Fibroblast of mammary gland (primary cell): Measurements from ENCODE around the gene YDJC.
"Not testable (repeated sequence)": the region's sequence is repeated elsewhere in the genome, so short reads cannot be mapped to it uniquely, and the experiment has no call there.

ENCODE experiments used
- DNase-seq: peaks from one replicate; pipeline ENCODE4 v3.0.0-alpha.2; 2010; ENCODE audit warnings: low read depth
- H3K4me3 ChIP-seq: 2 replicates; pipeline ENCODE4 v1.5.1; 2011; ENCODE audit warnings: low read depth, mild to moderate bottlenecking, low read length, moderate library complexity; ENCODE audit not compliant: control insufficient read depth
- TF ChIP-seq, protein P1 (sequence below): conservative IDR thresholded peaks from 2 replicates; pipeline ENCODE4 v1.5.1; 2011; ENCODE audit warnings: low read depth, low read length, inconsistent platforms; ENCODE audit not compliant: control insufficient read depth, insufficient read depth

Gene YDJC

GRCh38 chr22:21622919-21623647, 6.7 kb downstream of the YDJC start:
- no peak for DNase-seq
- H3K4me3 ChIP-seq: no peak overlapping the region
- TF ChIP-seq, protein P1, sequence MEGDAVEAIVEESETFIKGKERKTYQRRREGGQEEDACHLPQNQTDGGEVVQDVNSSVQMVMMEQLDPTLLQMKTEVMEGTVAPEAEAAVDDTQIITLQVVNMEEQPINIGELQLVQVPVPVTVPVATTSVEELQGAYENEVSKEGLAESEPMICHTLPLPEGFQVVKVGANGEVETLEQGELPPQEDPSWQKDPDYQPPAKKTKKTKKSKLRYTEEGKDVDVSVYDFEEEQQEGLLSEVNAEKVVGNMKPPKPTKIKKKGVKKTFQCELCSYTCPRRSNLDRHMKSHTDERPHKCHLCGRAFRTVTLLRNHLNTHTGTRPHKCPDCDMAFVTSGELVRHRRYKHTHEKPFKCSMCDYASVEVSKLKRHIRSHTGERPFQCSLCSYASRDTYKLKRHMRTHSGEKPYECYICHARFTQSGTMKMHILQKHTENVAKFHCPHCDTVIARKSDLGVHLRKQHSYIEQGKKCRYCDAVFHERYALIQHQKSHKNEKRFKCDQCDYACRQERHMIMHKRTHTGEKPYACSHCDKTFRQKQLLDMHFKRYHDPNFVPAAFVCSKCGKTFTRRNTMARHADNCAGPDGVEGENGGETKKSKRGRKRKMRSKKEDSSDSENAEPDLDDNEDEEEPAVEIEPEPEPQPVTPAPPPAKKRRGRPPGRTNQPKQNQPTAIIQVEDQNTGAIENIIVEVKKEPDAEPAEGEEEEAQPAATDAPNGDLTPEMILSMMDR: no peak

GRCh38 chr22:21622011-21622918, 7.6 kb downstream of the YDJC start:
- H3K4me3 ChIP-seq: no peak overlapping the region
- TF ChIP-seq, protein P1: no peak
- peak; percentile 36 for DNase-seq

DNA sequence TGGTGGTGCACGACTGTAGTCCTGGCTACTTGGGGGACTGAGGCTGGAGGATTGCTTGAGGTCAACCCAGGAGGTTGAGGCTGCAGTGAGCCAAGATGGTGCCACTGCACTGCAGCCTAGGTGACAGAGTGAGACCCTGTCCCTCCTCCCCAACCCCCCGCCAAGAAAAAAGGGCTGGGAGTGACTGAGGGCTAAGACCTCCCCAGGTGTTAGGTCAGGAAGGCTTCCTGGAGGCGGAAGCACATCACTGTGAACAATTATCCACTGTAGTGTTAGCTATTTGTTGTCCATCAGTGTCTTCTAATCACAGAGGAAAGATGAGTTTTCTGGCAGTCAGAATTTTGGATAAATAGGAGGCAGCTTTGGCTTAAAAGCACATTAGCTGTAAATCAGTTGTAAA, 8.8 kb downstream of the YDJC start:
- DNase-seq: no peak
- no peak overlapping the region for H3K4me3 ChIP-seq
- TF ChIP-seq, protein P1: no peak

DNA sequence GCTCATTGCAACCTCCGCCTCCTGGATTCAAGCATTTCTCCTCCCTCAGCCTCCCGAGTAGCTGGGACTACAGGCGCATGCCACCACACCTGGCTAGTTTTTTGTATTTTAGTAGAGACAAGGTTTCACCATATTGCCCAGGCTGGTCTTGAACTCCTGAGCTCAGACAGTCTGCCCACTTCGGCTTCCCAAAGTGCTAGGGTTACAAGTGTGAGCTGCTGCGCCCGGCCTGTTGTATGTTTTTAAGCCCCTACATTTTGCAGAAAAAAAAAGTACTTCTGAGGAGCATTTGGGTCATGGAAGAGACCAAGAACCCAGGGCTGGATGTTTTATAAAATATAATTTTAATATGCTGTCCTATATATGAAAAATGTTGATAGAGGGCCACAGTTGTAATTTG, 12.5 kb downstream of the YDJC start:
- H3K4me3 ChIP-seq, DNase-seq: not testable (repeated sequence)

DNA sequence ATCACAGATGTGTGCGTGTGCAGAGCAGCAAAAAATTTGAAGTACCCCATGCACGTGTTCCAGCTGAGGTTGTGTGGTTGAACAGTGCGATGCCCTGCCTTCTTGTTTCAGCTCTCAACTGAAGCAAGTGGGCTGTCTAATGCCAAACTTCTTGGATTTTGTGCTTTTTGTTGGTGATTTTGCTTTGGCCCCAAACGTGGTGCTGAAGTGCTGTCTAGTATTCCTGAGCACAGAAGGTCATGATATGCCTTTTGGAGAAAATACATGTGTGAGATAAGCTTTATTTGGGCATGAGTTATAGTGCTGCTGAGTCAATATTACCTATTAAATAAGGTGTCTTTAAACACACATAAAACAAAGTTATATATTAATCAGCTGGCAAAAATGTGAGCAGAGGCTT, 14.1 kb downstream of the YDJC start:
- TF ChIP-seq, protein P1: no peak
- H3K4me3 ChIP-seq: no peak overlapping the region
- no peak for DNase-seq

DNA sequence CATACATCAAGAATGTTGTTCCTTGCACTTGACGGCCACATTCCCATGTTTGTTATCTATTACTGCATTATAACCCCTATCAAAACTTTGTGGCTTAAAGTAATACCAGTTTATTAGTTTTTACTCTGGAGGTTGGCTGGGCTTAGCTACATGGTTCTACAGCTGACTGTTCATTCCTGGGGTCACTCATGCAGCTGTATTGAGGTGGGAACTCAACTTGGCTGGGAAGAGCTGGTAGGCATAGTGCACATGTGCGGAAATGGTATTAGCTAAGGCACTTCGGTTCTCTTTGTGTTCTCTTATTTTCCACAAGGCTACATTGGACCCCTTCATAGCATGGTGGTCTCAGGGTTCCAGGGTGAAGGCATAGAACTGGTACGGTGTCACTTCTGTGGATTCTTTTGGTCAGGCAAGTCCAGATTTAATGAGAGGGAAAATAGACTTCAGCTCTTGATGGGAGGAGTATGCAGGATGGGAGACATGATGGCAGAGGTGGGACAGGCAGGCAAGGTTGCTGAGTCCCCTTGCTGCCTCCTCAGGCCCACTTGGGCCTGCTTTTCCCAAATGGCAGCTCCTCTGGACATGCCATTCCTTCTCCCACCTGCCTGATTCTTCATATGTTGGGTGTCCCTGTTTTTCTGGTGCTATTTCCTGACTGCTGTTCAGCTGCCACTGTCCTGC, 16.1 kb downstream of the YDJC start:
- TF ChIP-seq, protein P1: no peak
- no peak for DNase-seq
- no peak overlapping the region for H3K4me3 ChIP-seq

DNA sequence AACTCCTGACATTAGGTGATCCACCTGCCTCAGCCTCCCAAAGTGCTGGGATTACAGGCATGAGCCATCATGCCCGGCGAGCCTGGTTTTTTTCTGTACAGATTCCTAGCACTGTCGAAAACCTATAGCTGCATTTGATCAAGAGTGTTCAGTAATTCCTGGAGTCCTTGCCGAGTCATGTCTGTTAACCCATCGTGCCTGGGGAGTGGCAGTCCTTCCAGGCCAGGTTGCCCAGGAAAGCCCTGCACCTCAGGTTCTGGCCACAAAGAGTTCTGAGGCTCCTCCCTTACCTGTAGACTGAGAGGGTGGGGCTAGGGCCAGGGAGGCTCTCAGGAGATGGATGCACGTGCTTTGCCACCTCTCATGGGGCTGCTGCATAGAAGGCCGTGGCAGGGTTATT, 17.0 kb downstream of the YDJC start:
- no peak overlapping the region for H3K4me3 ChIP-seq
- TF ChIP-seq, protein P1: no peak
- DNase-seq: no peak
